DND-41 (cell line): ENCODE results near the gene GTF2E1.

Source experiments
- ATAC-seq: fragments of 200-7000 bp; cut with Tn5 transposase; 3 replicates; pipeline ENCODE4 v1.9.1; 2021; ENCODE audit warnings: low read depth; ENCODE audit not compliant: insufficient read depth
- DNase-seq: peaks from one replicate; pipeline ENCODE4 v3.0.0-alpha.2; 2020
- H2AFZ ChIP-seq: 2 replicates; pipeline ENCODE4 v1.6.0; 2012; ENCODE audit warnings: low read depth, low read length
- H3K27ac ChIP-seq: 2 replicates; pipeline ENCODE4 v1.5.1; 2012; ENCODE audit warnings: low read length, inconsistent platforms
- H3K27me3 ChIP-seq: fragments of 200-600 bp; sonication (generic); 2 replicates; pipeline ENCODE4 v1.6.0; 2012; ENCODE audit warnings: low read length, mild to moderate bottlenecking, inconsistent platforms; ENCODE audit not compliant: insufficient read depth, poor library complexity
- H3K36me3 ChIP-seq: 2 replicates; pipeline ENCODE4 v1.5.1; 2012; ENCODE audit warnings: low read length, inconsistent platforms; ENCODE audit not compliant: insufficient read depth
- H3K4me1 ChIP-seq: 2 replicates; pipeline ENCODE4 v1.5.1; 2012; ENCODE audit warnings: mild to moderate bottlenecking, low read length; ENCODE audit not compliant: insufficient read depth
- H3K4me2 ChIP-seq: 2 replicates; pipeline ENCODE4 v1.6.0; 2012; ENCODE audit warnings: mild to moderate bottlenecking, moderate library complexity, low read length, inconsistent platforms; ENCODE audit not compliant: insufficient read depth
- H3K4me3 ChIP-seq, 2 experiments: fragments of 200-600 bp in 1 of 2; shearing (Covaris generic) in 1 of 2; 2 replicates each; pipeline ENCODE4 v1.5.1; 2012 to 2016; ENCODE audit warnings: inconsistent platforms in 2 of 2, low read length in 2 of 2, mild to moderate bottlenecking in 2 of 2, low read depth in 1 of 2, moderate library complexity in 1 of 2
- H3K79me2 ChIP-seq: 2 replicates; pipeline ENCODE4 v1.6.0; 2012; ENCODE audit warnings: low read length, inconsistent platforms; ENCODE audit not compliant: insufficient read depth
- H3K9ac ChIP-seq: 2 replicates; pipeline ENCODE4 v1.6.0; 2012; ENCODE audit warnings: low read depth, mild to moderate bottlenecking, inconsistent platforms, low read length, moderate library complexity
- H3K9me3 ChIP-seq: 2 replicates; pipeline ENCODE4 v1.5.1; 2012; ENCODE audit warnings: low read length, moderate library complexity, mild to moderate bottlenecking, inconsistent platforms; ENCODE audit not compliant: insufficient read depth, severe bottlenecking
- H4K20me1 ChIP-seq: 2 replicates; pipeline ENCODE4 v1.6.0; 2012; ENCODE audit warnings: low read length; ENCODE audit not compliant: insufficient read depth
- CTCF ChIP-seq: IDR thresholded peaks from 2 replicates; pipeline ENCODE4 v1.5.1; 2012; ENCODE audit warnings: borderline replicate concordance, low read length, moderate library complexity, mild to moderate bottlenecking; ENCODE audit not compliant: poor library complexity, severe bottlenecking; ENCODE audit errors: extremely low read depth
- EZH2 ChIP-seq: IDR thresholded peaks from 3 replicates; pipeline ENCODE4 v1.6.1; 2012; ENCODE audit warnings: borderline replicate concordance, low read depth, mild to moderate bottlenecking, moderate library complexity, low read length, inconsistent platforms; ENCODE audit not compliant: severe bottlenecking

Gene GTF2E1

DNA sequence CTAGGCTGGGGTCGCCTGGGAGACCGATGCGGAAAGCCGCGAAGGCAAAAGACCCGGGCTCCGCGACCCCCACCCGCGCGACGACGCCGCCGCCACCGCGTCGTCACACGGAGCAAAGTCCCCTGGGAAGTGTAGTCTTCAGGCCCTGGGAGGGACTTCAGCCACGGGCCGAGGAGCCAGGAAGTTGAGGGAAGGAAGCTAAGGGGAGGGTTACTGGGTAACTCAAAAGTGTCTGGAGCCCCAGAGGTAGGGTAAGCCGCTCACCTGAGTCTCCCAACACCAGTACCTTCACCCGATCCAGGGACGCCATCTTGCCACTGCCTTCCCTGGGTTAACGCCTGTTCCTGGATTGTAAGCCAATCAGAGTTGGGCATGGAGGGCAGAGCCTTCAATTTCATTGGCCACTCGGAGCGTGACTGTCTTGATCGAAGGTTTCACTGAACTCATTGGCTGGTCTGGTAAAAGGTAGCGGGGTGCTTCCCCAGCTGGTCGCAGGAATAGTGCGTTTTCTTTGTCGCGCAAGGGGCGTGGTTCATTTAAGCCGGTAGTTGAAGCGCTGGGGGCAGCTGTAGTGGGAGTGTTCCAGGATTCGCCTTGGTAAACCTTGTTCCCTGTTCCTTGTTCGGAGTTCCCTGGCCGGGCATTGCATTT is at the start of gene GTF2E1, which contains the start of gene RABL3:
TSS of gene GTF2E1 (plus strand) at position 547 of the 651 bp plus-strand sequence. CDS start 7,809 bp downstream, outside the sequence.
TSS of gene RABL3 (minus strand) at position 319 of the 651 bp plus-strand sequence. CDS start at position 310, 9 bp downstream.
- TF ChIP-seq CTCF (no peak), EZH2 (no peak)
- DNase-seq (peak; percentile 98), ATAC-seq (peak; percentile 97)
- H3K9me3 ChIP-seq: no peaks in the 10 kb centered on the region
- H3K4me1 ChIP-seq: peaks cover 28% of the 10 kb centered on the region
- H3K27ac ChIP-seq: peak within 1 kb of the TSS; percentile 98
- peak within 1 kb of the TSS; percentile 82 to 93 for H3K4me3 ChIP-seq
- H3K36me3 ChIP-seq: peaks cover 11% of the 10 kb centered on the region
- H3K79me2 ChIP-seq: peaks cover 58% of the 10 kb centered on the region
- peak within 1 kb of the TSS; percentile 83 for H3K9ac ChIP-seq
- no peaks in the 10 kb centered on the region for H4K20me1 ChIP-seq
- H2AFZ ChIP-seq: peak within 1 kb of the TSS; percentile 95
- H3K27me3 ChIP-seq: no peaks in the 10 kb centered on the region
- peak within 1 kb of the TSS; percentile 85 for H3K4me2 ChIP-seq

DNA sequence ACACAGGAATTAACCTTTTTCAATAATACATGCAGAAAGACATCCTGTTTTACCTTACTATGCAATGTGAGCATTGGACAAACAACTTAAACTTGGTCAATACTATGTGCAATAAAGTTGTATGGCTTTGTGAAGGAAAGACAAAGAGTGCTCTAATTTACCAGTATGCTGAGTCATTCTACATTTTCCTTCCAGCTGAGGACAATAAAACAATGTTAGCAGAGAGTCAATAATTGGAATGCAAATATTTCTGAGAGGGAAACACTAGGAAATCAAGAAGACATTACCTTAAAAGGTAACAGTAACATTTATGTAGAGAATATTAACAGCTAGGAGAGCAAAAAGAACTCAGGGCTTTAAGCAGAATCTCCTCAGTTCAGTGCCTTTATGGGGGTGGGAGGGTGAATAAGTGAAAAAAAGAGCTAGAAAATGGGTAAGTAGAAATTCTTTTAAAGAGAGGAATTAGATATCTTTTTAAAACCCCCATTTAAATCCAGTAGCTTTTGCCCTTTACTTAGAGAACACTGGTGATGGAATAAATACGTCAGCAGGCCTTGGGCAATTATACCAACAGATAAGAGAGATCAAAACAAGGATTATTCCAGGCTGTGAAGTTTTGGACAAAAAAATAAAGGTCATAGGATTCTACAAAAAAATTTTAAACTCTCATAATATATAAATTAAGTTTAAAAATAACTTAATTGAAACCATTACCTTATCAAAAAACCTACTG is 48.9 kb upstream of the GTF2E1 start:
- ATAC-seq: no peak
- TF ChIP-seq CTCF: no peak
- no peak for TF ChIP-seq EZH2
- Histone ChIP-seq H3K9me3 (no peaks in the 10 kb centered on the region), H3K79me2 (no peaks in the 10 kb centered on the region), H2AFZ (no peak overlapping the region), H3K27me3 (no peaks in the 10 kb centered on the region), H3K9ac (no peak overlapping the region), H3K4me1 (no peaks in the 10 kb centered on the region), H3K27ac (no peak overlapping the region), H4K20me1 (no peaks in the 10 kb centered on the region), H3K4me3 (no peak overlapping the region), H3K36me3 (peaks cover 10% of the 10 kb centered on the region; the same call in 1 of the 2 replicates), H3K4me2 (no peak overlapping the region)
- DNase-seq: no peak

DNA sequence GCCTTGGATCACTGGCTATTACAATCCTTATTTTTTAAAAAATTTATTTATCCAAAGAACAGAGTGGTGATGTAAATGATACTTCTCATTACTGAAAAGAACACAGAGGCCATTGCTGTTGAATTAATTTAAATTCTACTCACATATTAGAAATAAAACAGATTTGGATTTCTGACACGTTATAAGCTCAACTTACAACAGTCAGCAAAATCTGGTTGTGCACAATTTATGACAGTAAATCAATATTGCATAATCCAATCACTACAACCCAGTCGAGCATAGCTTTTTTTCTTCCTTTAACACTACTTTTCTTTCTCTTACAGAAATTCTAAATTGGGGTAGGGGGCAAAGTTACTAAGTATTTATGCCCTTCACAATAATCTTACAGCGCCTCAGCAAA is 43.2 kb upstream of the GTF2E1 start:
- H3K9ac ChIP-seq: no peak overlapping the region
- no peaks in the 10 kb centered on the region for H3K4me1 ChIP-seq
- no peak overlapping the region for H2AFZ ChIP-seq
- DNase-seq: no peak
- H3K27ac ChIP-seq: no peak overlapping the region
- H3K4me3 ChIP-seq: no peak overlapping the region
- no peaks in the 10 kb centered on the region for H4K20me1 ChIP-seq
- no peak for TF ChIP-seq CTCF
- TF ChIP-seq EZH2: no peak
- peaks cover 20% of the 10 kb centered on the region; the same call in 1 of the 2 replicates for H3K36me3 ChIP-seq
- no peaks in the 10 kb centered on the region for H3K27me3 ChIP-seq
- no peak for ATAC-seq
- no peaks in the 10 kb centered on the region for H3K9me3 ChIP-seq
- no peaks in the 10 kb centered on the region for H3K79me2 ChIP-seq
- H3K4me2 ChIP-seq: no peak overlapping the region
